Measurements from ENCODE around the gene DHDH.
"Not testable (repeated sequence)": the region's sequence is repeated elsewhere in the genome, so short reads cannot be mapped to it uniquely, and the experiment has no call there.

The DHDH gene

GRCh38 chr19:48896191-48896720 is 37.2 kb upstream of the DHDH start:
- H3K9me3 ChIP-seq = no peaks in the 10 kb centered on the region
- no peaks in the 10 kb centered on the region for H3K36me3 ChIP-seq
- H3K4me1 ChIP-seq (ENCODE audit: control insufficient read depth in 1 of 2, insufficient read depth in 1 of 2, low read depth in 1 of 2, low read length in 1 of 2) = peaks cover 16 to 19% of the 10 kb centered on the region in 2 experiments
- peaks cover 60% of the 10 kb centered on the region for H3K27me3 ChIP-seq
- TF ChIP-seq, protein P1, sequence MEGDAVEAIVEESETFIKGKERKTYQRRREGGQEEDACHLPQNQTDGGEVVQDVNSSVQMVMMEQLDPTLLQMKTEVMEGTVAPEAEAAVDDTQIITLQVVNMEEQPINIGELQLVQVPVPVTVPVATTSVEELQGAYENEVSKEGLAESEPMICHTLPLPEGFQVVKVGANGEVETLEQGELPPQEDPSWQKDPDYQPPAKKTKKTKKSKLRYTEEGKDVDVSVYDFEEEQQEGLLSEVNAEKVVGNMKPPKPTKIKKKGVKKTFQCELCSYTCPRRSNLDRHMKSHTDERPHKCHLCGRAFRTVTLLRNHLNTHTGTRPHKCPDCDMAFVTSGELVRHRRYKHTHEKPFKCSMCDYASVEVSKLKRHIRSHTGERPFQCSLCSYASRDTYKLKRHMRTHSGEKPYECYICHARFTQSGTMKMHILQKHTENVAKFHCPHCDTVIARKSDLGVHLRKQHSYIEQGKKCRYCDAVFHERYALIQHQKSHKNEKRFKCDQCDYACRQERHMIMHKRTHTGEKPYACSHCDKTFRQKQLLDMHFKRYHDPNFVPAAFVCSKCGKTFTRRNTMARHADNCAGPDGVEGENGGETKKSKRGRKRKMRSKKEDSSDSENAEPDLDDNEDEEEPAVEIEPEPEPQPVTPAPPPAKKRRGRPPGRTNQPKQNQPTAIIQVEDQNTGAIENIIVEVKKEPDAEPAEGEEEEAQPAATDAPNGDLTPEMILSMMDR (IDR thresholded peaks at IDR 0.05) = no peak
- H3K4me3 ChIP-seq (ENCODE audit: low read depth in 1 of 2, low read length in 1 of 2) = no peak overlapping the region
- no peak overlapping the region for H3K27ac ChIP-seq

DNA sequence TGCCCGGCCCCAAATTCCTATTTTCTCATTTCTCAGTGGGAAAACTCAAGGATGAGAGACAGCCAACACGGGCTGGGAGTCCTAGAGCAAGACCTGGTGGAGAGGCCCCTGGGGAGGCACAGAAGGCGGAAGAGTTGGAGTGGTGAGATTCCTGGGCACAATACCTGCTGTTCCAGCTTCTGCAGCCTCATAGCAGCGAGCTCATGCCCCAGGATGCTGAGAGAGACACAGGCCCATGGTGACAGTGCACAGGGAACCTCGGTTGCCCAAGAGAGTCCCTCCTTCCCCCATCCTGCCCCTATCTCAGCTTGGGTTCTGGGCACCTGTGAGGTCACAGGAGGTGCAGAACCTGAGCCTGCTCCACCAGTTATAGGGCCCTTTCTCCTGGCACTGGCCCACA is 36.3 kb upstream of the DHDH start:
- Histone ChIP-seq H3K9me3 (no peaks in the 10 kb centered on the region), H3K27me3 (peaks cover 56% of the 10 kb centered on the region), H3K36me3 (no peaks in the 10 kb centered on the region), H3K4me3 (ENCODE audit: low read depth in 1 of 2, low read length in 1 of 2) (no peak overlapping the region), H3K27ac (no peak overlapping the region), H3K4me1 (ENCODE audit: control insufficient read depth in 1 of 2, insufficient read depth in 1 of 2, low read depth in 1 of 2, low read length in 1 of 2) (peaks cover 20 to 27% of the 10 kb centered on the region in 2 experiments)
- TF ChIP-seq, protein P1 (IDR thresholded peaks at IDR 0.05) = no peak

GRCh38 chr19:48899386-48899749 is 34.1 kb upstream of the DHDH start:
- Histone ChIP-seq H3K4me1 (ENCODE audit: control insufficient read depth in 1 of 2, insufficient read depth in 1 of 2, low read depth in 1 of 2, low read length in 1 of 2) (peaks cover 23 to 30% of the 10 kb centered on the region in 2 experiments), H3K27ac (peak overlapping the region; percentile 80), H3K27me3 (peaks cover 34% of the 10 kb centered on the region), H3K4me3 (ENCODE audit: low read depth in 1 of 2, low read length in 1 of 2) (peak overlapping the region; percentile 89 to 91)
- not testable (repeated sequence) for H3K9me3 ChIP-seq, H3K36me3 ChIP-seq

GRCh38 chr19:48899781-48900476 is 33.6 kb upstream of the DHDH start, which contains the start of gene NUCB1:
NUCB1 (plus strand) TSS chr19:48900312; CDS start chr19:48900797, 485 bp downstream.
- peak within 1 kb of the TSS; percentile 80 for H3K27ac ChIP-seq
- H3K4me1 ChIP-seq (ENCODE audit: control insufficient read depth in 1 of 2, insufficient read depth in 1 of 2, low read depth in 1 of 2, low read length in 1 of 2) = peaks cover 23 to 30% of the 10 kb centered on the region in 2 experiments
- H3K9me3 ChIP-seq = no peaks in the 10 kb centered on the region
- TF ChIP-seq, protein P1 (IDR thresholded peaks at IDR 0.05) = no peak
- peaks cover 11% of the 10 kb centered on the region for H3K36me3 ChIP-seq
- H3K27me3 ChIP-seq = peaks cover 28% of the 10 kb centered on the region
- peak within 1 kb of the TSS; percentile 89 to 91 for H3K4me3 ChIP-seq (ENCODE audit: low read depth in 1 of 2, low read length in 1 of 2)

DNA sequence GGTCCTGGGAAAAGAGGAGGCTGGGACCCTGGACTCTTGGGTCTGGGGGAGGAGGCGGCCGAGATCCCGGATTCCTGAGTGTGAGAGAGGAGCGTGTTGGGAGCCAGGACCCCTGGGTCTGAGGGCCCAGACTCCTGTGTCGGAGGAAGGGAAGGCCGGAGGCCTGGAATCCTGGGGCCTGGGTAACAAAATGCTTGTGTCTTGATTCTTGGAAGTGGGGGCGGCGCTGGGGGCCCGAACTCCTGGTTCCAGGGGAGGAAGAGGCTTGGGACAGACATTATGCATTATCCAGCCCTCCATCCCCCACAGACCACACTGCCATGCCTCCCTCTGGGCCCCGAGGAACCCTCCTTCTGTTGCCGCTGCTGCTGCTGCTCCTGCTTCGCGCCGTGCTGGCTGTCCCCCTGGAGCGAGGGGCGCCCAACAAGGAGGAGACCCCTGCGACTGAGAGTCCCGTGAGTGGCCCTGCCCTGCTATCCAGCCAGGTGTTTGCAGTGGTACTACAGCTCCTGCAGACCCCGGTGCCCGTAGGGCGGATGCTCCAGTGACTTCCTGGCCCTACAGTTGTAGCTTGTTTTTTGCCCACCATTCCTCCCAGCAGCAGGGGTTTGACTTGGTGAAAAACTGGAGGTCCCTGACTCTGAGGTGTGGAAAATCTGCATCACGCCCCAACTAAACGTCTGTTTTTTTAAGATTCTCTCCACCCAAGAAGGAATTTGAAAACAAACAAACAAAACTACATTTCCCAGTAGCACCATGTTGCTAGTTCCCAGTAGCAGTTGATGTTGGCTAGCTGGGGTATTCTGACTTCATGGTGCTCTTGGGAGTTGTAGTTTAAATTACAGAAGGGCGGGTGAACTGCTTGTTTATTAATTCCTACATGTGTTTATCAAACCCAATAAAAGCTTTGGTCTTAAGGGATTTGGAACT is 32.8 kb upstream of the DHDH start:
- Histone ChIP-seq H3K4me1 (ENCODE audit: control insufficient read depth in 1 of 2, insufficient read depth in 1 of 2, low read depth in 1 of 2, low read length in 1 of 2) (peaks cover 23 to 30% of the 10 kb centered on the region in 2 experiments), H3K27me3 (peaks cover 20% of the 10 kb centered on the region), H3K27ac (peak overlapping the region; percentile 80), H3K4me3 (ENCODE audit: low read depth in 1 of 2, low read length in 1 of 2) (peak overlapping the region; percentile 89 to 91), H3K9me3 (no peaks in the 10 kb centered on the region), H3K36me3 (peaks cover 19% of the 10 kb centered on the region)
- TF ChIP-seq, protein P1 (IDR thresholded peaks at IDR 0.05) = no peak

DNA sequence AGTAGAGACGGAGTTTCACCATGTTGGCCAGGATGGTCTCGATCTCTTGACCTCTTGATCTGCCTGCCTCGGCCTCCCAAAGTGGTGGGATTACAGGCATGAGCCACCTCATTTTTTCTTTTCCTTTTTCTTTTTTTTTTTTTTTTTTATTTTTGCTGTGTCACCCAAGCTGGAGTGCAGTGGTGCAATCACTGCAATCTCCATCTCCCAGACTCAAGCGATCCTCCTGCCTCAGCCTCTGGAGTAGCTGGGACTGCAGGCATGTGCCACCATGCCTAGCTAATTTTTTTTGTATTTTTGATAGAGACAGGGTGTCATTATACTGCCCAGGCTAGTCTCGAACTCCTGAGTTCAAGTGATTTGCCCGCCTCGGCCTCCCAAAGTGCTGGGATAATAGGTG is 31.2 kb upstream of the DHDH start:
- H3K27me3 ChIP-seq; H3K4me3 ChIP-seq (ENCODE audit: low read depth in 1 of 2, low read length in 1 of 2); H3K9me3 ChIP-seq; H3K27ac ChIP-seq: not testable (repeated sequence)
- H3K36me3 ChIP-seq = peaks cover 33% of the 10 kb centered on the region
- peaks cover 18 to 30% of the 10 kb centered on the region in 2 experiments for H3K4me1 ChIP-seq (ENCODE audit: control insufficient read depth in 1 of 2, insufficient read depth in 1 of 2, low read depth in 1 of 2, low read length in 1 of 2)

GRCh38 chr19:48903788-48904187 is 29.7 kb upstream of the DHDH start:
- Histone ChIP-seq H3K36me3 (peaks cover 48% of the 10 kb centered on the region), H3K4me1 (ENCODE audit: control insufficient read depth in 1 of 2, insufficient read depth in 1 of 2, low read depth in 1 of 2, low read length in 1 of 2) (peaks cover 18 to 30% of the 10 kb centered on the region in 2 experiments)
- not testable (repeated sequence) for H3K9me3 ChIP-seq; H3K27me3 ChIP-seq; H3K4me3 ChIP-seq (ENCODE audit: low read depth in 1 of 2, low read length in 1 of 2); H3K27ac ChIP-seq
